ENCODE measurements around the gene GP1BB.

GRCh38 chr22:19749876-19750275 is 26.5 kb downstream of the GP1BB start:
- no peak for TF ChIP-seq CEBPB (IDR thresholded peaks at IDR 0.05; ENCODE audit: low read depth, low read length)
- no peak for TF ChIP-seq CTCF (conservative IDR thresholded peaks at IDR 0.05; ENCODE audit: low read depth, low read length)
- TF ChIP-seq RFX5 (IDR thresholded peaks at IDR 0.05; ENCODE audit: low read depth, low read length), result no peak
- TF ChIP-seq POLR2A (IDR thresholded peaks at IDR 0.05; ENCODE audit: low read depth, low read length), result no peak
- no peak for TF ChIP-seq MAFK (IDR thresholded peaks at IDR 0.05; ENCODE audit: low read depth, low read length)
- TF ChIP-seq RCOR1 (IDR thresholded peaks at IDR 0.05; ENCODE audit: insufficient replicate concordance, low read length), result no peak
- no peak for TF ChIP-seq BHLHE40 (IDR thresholded peaks at IDR 0.05; ENCODE audit: low read depth, low read length)
- TF ChIP-seq NFE2L2 (IDR thresholded peaks at IDR 0.05; ENCODE audit: low read depth, low read length), result no peak
- TF ChIP-seq ELK1 (IDR thresholded peaks at IDR 0.05; ENCODE audit: borderline replicate concordance, low read depth, low read length), result no peak
- no peak for TF ChIP-seq MXI1 (IDR thresholded peaks at IDR 0.05; ENCODE audit: borderline replicate concordance, low read depth, low read length)
- TF ChIP-seq FOS (IDR thresholded peaks at IDR 0.05; ENCODE audit: low read depth, low read length), result no peak
- no peak for TF ChIP-seq SMC3 (IDR thresholded peaks at IDR 0.05; ENCODE audit: low read depth, low read length)
- TF ChIP-seq USF2 (IDR thresholded peaks at IDR 0.05; ENCODE audit: low read depth, low read length), result no peak
- no peak for TF ChIP-seq RAD21 (IDR thresholded peaks at IDR 0.05; ENCODE audit: low read length)

Data from IMR-90 (cell line).